ENCODE results near the gene ABCA2.

GRCh38 chr9:137040568-137040967 lies 12.5 kb upstream of the ABCA2 start:
- TF ChIP-seq CTCF (IDR thresholded peaks at IDR 0.05 in 2 of 3, conservative IDR thresholded peaks at IDR 0.05 in 1 of 3; ENCODE audit: insufficient read depth in 2 of 3, low read depth in 1 of 3, low read length in 3 of 3) (no peak), CTCFL (IDR thresholded peaks at IDR 0.05; ENCODE audit: borderline replicate concordance, insufficient read depth, low read depth, low read length, poor library complexity, severe bottlenecking) (no peak), CHD1 (IDR thresholded peaks at IDR 0.05; ENCODE audit: low read length) (no peak), ZNF561 (CRISPR knock-in tag; conservative IDR thresholded peaks at IDR 0.05) (no peak), ZNF282 (CRISPR knock-in tag; IDR thresholded peaks at IDR 0.05) (no peak), THRAP3 (IDR thresholded peaks at IDR 0.05; ENCODE audit: borderline replicate concordance) (no peak)
